SK-N-MC (cell line): ENCODE measurements around the gene ETF1.

Experiments used
- EZH2 ChIP-seq: fragments of 200-600 bp; sonication (generic); IDR thresholded peaks from one replicate; pipeline ENCODE4 v1.6.1; 2017; ENCODE audit warnings: antibody characterized with exemption
- POLR2AphosphoS5 ChIP-seq: IDR thresholded peaks from 2 replicates; pipeline ENCODE4 v1.6.1; 2012; ENCODE audit warnings: mild to moderate bottlenecking, low read depth, low read length, borderline replicate concordance

GRCh38 chr5:138508958-138509357 lies 34.1 kb downstream of the ETF1 start:
- TF ChIP-seq EZH2 (no peak), POLR2AphosphoS5 (no peak)
